ENCODE results near the gene MYL4. TPM values are rescaled to one million over a fixed set of nuclear protein-coding genes. Genes with fewer than 3 reads are reported as not detected.

Gene MYL4
- total RNA-seq, 1 donor from 2014 or later = 0.86 TPM

DNA sequence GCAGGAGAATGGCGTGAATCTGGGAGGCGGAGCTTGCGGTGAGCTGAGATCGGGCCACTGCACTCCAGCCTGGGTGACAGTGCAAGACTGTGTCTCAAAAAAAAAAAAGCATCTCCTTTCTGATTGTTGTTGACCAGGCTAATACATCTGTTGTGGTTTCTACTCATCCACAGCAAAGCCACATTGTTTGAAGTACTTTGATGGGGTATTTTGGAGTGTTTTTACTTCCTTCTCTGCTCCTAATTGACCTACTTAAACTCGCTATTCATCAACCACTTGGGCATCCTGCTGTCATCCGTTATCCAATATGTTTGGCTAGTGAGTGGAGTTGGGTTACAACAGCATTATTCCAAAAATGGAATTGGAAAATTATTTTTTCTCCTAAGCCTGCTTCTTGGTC is 16.6 kb upstream of the MYL4 start:
- Mint-ChIP-seq H3K9me3 (ENCODE audit: low read depth) (no peaks in the 10 kb centered on the region), H3K27me3 (no peaks in the 10 kb centered on the region), H3K36me3 (ENCODE audit: insufficient read depth) (no peaks in the 10 kb centered on the region), H3K4me1 (ENCODE audit: low read depth) (peaks cover 6% of the 10 kb centered on the region), H3K4me3 (ENCODE audit: low read depth) (no peak overlapping the region), H3K27ac (no peak overlapping the region)
- no peak for DNase-seq (ENCODE audit: low spot score, unreplicated experiment)
- TF ChIP-seq, protein P1, sequence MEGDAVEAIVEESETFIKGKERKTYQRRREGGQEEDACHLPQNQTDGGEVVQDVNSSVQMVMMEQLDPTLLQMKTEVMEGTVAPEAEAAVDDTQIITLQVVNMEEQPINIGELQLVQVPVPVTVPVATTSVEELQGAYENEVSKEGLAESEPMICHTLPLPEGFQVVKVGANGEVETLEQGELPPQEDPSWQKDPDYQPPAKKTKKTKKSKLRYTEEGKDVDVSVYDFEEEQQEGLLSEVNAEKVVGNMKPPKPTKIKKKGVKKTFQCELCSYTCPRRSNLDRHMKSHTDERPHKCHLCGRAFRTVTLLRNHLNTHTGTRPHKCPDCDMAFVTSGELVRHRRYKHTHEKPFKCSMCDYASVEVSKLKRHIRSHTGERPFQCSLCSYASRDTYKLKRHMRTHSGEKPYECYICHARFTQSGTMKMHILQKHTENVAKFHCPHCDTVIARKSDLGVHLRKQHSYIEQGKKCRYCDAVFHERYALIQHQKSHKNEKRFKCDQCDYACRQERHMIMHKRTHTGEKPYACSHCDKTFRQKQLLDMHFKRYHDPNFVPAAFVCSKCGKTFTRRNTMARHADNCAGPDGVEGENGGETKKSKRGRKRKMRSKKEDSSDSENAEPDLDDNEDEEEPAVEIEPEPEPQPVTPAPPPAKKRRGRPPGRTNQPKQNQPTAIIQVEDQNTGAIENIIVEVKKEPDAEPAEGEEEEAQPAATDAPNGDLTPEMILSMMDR (IDR thresholded peaks at IDR 0.05; ENCODE audit: unreplicated experiment) = no peak

DNA sequence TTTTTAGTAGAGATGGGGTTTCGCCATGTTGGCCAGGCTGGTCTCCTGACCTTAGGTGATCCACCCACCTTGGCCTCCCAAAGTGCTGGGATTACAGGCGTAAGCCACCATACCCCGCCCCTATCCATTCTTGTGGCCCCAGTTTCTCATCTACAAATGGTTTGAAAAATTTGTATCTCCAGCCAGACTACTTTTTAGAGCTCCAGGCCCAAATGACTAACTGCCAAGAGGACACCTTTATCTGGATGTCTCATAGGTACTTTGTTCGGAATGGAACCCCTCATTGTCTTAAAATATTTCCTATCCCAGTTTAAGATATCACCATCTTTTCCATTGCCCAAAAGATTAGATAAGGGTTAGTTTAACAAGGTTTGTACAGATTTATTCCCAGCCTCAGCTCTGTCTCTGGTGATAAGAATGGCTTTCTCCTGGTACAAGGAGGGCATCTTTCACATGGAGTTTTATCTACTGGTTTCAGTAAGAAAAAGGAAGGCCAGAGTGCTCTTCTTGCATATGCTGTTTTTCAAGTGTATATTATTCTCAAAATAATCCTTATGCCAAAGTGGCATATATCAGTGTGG is 15.1 kb upstream of the MYL4 start:
- DNase-seq (ENCODE audit: low spot score, unreplicated experiment) = no peak
- TF ChIP-seq, protein P1 (IDR thresholded peaks at IDR 0.05; ENCODE audit: unreplicated experiment) = no peak
- Mint-ChIP-seq H3K36me3 (ENCODE audit: insufficient read depth) (no peaks in the 10 kb centered on the region), H3K27me3 (no peaks in the 10 kb centered on the region), H3K4me3 (ENCODE audit: low read depth) (no peak overlapping the region), H3K27ac (no peak overlapping the region), H3K9me3 (ENCODE audit: low read depth) (no peaks in the 10 kb centered on the region), H3K4me1 (ENCODE audit: low read depth) (peaks cover 6% of the 10 kb centered on the region)

DNA sequence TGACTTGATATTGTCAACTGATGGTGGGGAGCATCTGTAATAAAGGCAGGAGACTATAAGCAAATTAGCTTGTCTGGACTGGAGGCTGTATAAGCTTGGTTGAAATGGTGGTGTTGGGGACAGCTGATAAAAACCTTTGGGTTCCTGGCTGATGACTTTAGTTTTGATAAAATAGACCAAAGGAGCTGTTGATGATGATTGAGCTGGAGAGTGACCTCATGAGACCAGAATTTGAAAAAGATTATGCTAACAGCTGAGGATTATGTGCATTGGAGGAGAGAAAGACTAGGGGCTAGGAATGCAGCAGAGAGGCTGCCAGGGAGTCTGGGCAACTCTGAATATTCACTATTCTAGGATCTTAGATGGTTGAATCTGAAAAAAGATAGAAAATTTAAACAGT is 11.3 kb upstream of the MYL4 start:
- Mint-ChIP-seq H3K4me3 (ENCODE audit: low read depth) (no peak overlapping the region), H3K4me1 (ENCODE audit: low read depth) (peaks cover 7% of the 10 kb centered on the region), H3K36me3 (ENCODE audit: insufficient read depth) (no peaks in the 10 kb centered on the region), H3K27ac (peak overlapping the region; percentile 12), H3K27me3 (no peaks in the 10 kb centered on the region), H3K9me3 (ENCODE audit: low read depth) (no peaks in the 10 kb centered on the region)
- DNase-seq (ENCODE audit: low spot score, unreplicated experiment) = no peak
- TF ChIP-seq, protein P1 (IDR thresholded peaks at IDR 0.05; ENCODE audit: unreplicated experiment) = no peak

DNA sequence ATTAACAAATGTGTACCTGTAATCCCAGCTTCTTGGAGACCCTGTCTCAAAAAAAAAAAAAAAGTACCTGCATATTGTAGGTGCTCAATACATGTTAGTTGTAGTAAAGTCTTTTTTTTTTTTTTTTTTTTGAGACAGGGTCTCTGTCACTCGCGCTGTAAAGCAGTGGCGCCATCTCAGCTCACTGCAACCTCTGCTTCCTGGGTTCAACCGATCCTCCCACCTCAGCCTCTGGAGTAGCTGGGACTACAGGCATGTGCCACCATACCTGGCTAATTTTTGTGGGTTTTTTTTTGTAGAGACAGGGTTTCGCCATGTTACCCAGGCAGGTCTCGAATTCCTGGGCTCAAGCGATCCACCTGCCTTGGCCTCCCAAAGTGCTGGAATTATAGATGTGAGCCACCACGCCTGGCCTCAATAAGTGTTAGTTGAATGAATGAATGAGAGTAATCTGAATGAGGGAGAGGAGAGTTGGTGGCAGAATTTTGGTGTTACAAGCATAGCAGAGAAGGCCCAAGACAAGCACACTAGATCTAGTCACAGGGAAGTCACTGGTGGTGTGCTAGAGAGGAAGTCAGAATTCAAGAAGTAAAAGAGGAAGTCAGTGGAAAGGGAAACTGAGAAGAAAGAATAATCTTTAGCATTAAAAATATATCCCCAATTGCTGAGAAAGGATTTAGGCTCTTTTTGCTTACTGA is 9.4 kb upstream of the MYL4 start:
- no peak overlapping the region for H3K27ac Mint-ChIP-seq
- DNase-seq (ENCODE audit: low spot score, unreplicated experiment) = no peak
- peaks cover 7% of the 10 kb centered on the region for H3K4me1 Mint-ChIP-seq (ENCODE audit: low read depth)
- TF ChIP-seq, protein P1 (IDR thresholded peaks at IDR 0.05; ENCODE audit: unreplicated experiment) = no peak
- no peaks in the 10 kb centered on the region for H3K36me3 Mint-ChIP-seq (ENCODE audit: insufficient read depth)
- H3K4me3 Mint-ChIP-seq (ENCODE audit: low read depth) = no peak overlapping the region
- H3K27me3 Mint-ChIP-seq = no peaks in the 10 kb centered on the region
- no peaks in the 10 kb centered on the region for H3K9me3 Mint-ChIP-seq (ENCODE audit: low read depth)

DNA sequence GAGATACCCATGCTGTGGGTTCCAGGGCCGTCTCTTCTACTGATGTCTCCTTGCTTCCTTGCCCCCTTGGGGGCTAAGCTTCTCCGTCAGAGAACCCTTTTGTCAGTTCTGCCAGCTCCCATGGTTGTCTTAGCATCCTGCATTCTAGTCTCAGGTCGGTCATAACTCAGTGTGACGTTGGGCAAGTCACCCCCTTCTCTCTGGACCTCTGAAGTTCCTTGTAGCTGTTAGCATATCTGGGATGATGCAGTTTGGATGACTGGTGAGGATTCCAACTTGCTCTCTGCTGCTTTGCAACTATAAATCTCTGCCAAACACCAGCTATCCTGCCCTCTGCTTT is 8.9 kb upstream of the MYL4 start:
- H3K4me3 Mint-ChIP-seq (ENCODE audit: low read depth) = no peak overlapping the region
- TF ChIP-seq, protein P1 (IDR thresholded peaks at IDR 0.05; ENCODE audit: unreplicated experiment) = no peak
- no peaks in the 10 kb centered on the region for H3K9me3 Mint-ChIP-seq (ENCODE audit: low read depth)
- peaks cover 3% of the 10 kb centered on the region for H3K27me3 Mint-ChIP-seq
- DNase-seq (ENCODE audit: low spot score, unreplicated experiment) = no peak
- H3K36me3 Mint-ChIP-seq (ENCODE audit: insufficient read depth) = no peaks in the 10 kb centered on the region
- H3K27ac Mint-ChIP-seq = no peak overlapping the region
- peaks cover 9% of the 10 kb centered on the region for H3K4me1 Mint-ChIP-seq (ENCODE audit: low read depth)
